ENCODE results near the gene TOP3A.
A peak's percentile ranks its signal among the peaks of the same experiment; 100 is the strongest.

The TOP3A gene

GRCh38 chr17:18230288-18231141, 84.3 kb downstream of the TOP3A start:
- no peak for DNase-seq (ENCODE audit: low read depth)

DNA sequence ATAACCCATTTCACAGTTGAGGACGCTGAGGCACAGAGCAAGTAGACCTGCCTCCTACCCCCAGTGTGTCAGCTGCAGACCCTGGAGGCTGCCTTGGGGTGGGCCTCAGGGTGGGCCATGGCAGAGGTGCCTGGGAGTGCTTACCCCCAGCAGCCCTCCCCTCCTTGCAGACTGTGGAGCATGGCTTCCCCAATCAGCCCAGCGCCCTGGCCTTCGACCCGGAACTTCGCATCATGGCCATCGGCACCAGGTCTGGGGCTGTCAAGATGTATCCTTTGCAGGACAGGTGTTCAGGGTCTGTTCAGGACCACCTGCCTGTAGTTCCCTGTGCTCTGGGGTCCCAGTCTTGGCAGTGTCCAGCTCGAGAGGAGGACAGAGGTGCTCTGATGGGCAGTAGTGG, 85.0 kb downstream of the TOP3A start:
- no peak for DNase-seq (ENCODE audit: low read depth)

- DNase-seq (ENCODE audit: low read depth) = no peak
These were observed 85.5 kb downstream of the TOP3A start for GRCh38 chr17:18229254-18229653.

- DNase-seq (ENCODE audit: low read depth) = no peak
These were observed 86.6 kb downstream of the TOP3A start for GRCh38 chr17:18228176-18228682.

DNA sequence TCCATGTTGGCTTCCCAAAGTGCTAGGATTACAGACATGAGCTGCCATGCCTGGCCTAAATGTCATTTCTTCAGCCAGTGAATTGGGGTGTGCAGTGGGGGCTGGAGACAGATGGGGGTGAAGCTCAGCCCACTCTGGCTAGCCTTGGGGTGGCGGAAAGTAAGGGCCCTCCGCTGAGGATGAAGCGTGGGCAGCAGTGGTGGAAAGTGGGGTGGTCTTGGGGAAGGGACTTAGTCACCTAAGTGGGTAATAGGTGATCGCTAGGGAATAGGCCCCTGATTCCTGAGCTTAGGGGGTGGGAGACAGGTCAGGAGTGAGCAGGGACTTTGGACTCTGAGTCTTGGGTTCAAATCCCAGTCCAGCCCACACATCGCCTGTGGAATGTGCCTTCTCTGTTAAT, 87.2 kb downstream of the TOP3A start:
- DNase-seq (ENCODE audit: low read depth) = no peak

GRCh38 chr17:18226284-18226945, 88.4 kb downstream of the TOP3A start:
- DNase-seq (ENCODE audit: low read depth) = no peak

- no peak for DNase-seq (ENCODE audit: low read depth)
These were observed 89.0 kb downstream of the TOP3A start for GRCh38 chr17:18225642-18226283.

DNA sequence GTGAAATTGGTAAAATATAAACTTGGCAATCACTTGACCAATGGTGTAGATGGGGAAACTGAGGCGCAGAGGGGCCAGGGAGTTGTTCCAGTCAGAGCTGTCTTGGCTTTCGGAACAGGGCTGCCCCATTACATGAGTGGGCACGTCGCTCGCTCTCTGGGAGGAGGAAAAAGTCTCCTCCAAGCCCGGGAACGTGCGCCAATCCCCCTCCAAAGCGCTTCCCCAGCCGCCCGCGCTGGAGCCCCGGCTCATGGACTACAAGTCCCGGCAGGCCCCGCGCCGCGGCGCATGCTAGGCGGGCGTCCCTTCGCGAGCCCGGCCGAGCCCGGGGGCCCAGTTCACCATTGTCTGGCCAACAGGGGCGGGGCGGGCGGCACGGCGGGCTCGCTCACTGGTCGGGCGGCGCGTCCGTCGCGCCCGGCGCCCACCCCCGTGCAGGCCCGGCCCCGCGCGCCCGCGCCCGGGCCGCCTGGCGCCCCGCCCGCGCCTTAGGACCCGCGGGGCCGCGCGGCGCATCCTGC, 89.6 kb downstream of the TOP3A start, which contains the start of gene LLGL1:
Gene LLGL1 (plus strand): TSS at position 515 of the 521 bp plus-strand sequence. CDS start 48 bp downstream, outside the sequence.
- DNase-seq (ENCODE audit: low read depth) = peak; percentile 87

DNA sequence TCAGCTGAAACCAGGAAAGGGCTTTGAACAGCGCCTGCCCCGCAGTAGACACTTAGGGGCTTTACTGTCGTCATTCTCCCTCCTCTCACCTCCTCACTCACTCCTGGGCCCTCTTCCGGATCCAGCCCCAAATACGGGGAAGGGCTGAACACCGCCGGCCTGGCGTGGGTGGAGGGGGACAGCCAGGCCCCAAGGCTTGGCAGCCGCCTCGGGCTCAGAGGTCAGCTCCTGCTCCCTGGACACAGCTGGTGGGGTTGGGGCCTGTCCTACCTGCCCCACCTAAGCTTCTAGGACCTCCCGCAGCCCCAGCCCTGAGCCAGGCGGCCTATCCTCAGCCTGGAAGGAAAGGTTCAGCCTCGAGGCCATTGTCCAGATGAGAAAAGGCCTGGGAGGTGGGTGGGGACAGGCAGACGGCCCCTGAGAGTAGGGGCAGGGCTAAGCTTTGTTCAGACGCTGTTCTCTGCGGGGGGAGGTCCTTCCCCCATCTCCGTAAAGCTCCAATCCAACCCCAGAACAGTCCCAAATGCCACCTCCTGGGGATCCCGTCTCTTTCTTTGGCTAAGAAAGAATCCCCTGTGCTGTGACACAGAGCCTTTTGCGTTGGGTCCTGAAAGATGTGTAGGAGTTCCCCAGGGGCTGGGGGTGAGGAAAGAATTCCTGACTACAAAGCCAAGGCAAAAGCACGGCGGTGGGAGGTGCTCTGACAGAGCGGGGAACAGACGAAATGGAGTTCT, 90.2 kb downstream of the TOP3A start:
- DNase-seq (ENCODE audit: low read depth) = no peak

- DNase-seq (ENCODE audit: low read depth) = no peak
These were observed 90.8 kb downstream of the TOP3A start for GRCh38 chr17:18224053-18224386.
